NT2/D1 (cell line): ENCODE results near the gene KCNJ10.

Experiments used
- DNase-seq: peaks from one replicate; pipeline ENCODE4 v3.0.0-alpha.2; 2011; ENCODE audit warnings: low read depth, low spot score
- H3K27me3 ChIP-seq: 2 replicates; pipeline ENCODE4 v1.6.0; 2011; ENCODE audit warnings: mild to moderate bottlenecking; ENCODE audit not compliant: insufficient read length, insufficient read depth
- H3K36me3 ChIP-seq: 2 replicates; pipeline ENCODE4 v1.6.1; 2011; ENCODE audit warnings: mild to moderate bottlenecking, low read length, mixed read lengths; ENCODE audit not compliant: insufficient read depth, insufficient read length
- H3K4me1 ChIP-seq: 2 replicates; pipeline ENCODE4 v1.5.1; 2011; ENCODE audit not compliant: insufficient read depth, insufficient read length
- H3K4me3 ChIP-seq: 2 replicates; pipeline ENCODE4 v1.5.1; 2011; ENCODE audit warnings: low read depth; ENCODE audit not compliant: insufficient read length
- H3K9ac ChIP-seq: 2 replicates; pipeline ENCODE4 v1.6.0; 2011; ENCODE audit warnings: low read depth; ENCODE audit not compliant: insufficient read length
- H3K9me3 ChIP-seq: 2 replicates; pipeline ENCODE4 v1.5.1; 2011; ENCODE audit warnings: mild to moderate bottlenecking, low read length; ENCODE audit not compliant: insufficient read depth
- SUZ12 ChIP-seq: IDR thresholded peaks from 2 replicates; pipeline ENCODE4 v1.6.1; 2011; ENCODE audit not compliant: insufficient read length, insufficient read depth; ENCODE audit errors: extremely low read depth
- YY1 ChIP-seq: IDR thresholded peaks from 2 replicates; pipeline ENCODE4 v1.6.1; 2011; ENCODE audit not compliant: insufficient read length, insufficient read depth
- ZNF274 ChIP-seq: IDR thresholded peaks from 2 replicates; pipeline ENCODE4 v1.6.1; 2011; ENCODE audit warnings: mild to moderate bottlenecking, low read depth, low read length

Gene KCNJ10

DNA sequence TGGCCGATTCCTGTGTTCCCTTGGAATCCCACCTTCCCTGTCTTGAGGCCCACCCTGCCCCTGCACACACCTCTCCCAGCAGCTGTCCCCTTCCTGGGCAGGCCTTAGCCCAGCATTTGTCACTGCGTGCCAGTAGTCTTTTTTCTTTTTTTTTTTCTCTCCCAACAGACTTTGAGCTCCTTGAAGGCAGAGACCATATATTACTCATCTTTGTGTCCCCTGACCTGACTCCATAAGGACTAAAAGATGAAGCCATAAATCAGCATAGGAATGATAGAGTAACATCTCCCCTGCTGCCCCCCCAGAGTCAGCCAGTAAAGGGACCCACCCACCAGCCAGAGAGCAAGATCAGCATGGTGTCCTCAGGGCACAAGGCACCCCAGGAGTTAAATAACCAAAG, 65.5 kb downstream of the KCNJ10 start:
- H3K36me3 ChIP-seq: no peaks in the 10 kb centered on the region
- no peaks in the 10 kb centered on the region for H3K4me1 ChIP-seq
- no peak overlapping the region for H3K4me3 ChIP-seq
- H3K27me3 ChIP-seq: no peaks in the 10 kb centered on the region
- DNase-seq: no peak
- H3K9me3 ChIP-seq: no peaks in the 10 kb centered on the region
- TF ChIP-seq YY1: no peak
- no peak for TF ChIP-seq ZNF274
- no peak for TF ChIP-seq SUZ12
- H3K9ac ChIP-seq: no peak overlapping the region

GRCh38 chr1:160004001-160004400, 66.0 kb downstream of the KCNJ10 start:
- no peak overlapping the region for H3K4me3 ChIP-seq
- H3K9ac ChIP-seq: no peak overlapping the region
- H3K9me3 ChIP-seq: no peaks in the 10 kb centered on the region
- no peak for DNase-seq
- no peaks in the 10 kb centered on the region for H3K27me3 ChIP-seq
- H3K36me3 ChIP-seq: no peaks in the 10 kb centered on the region
- no peaks in the 10 kb centered on the region for H3K4me1 ChIP-seq
- no peak for TF ChIP-seq ZNF274

GRCh38 chr1:160001440-160001839, 68.5 kb downstream of the KCNJ10 start:
- no peaks in the 10 kb centered on the region for H3K36me3 ChIP-seq
- TF ChIP-seq YY1 (no peak), ZNF274 (no peak), SUZ12 (no peak)
- no peaks in the 10 kb centered on the region for H3K27me3 ChIP-seq
- no peak for DNase-seq
- no peak overlapping the region for H3K9ac ChIP-seq
- no peak overlapping the region for H3K4me3 ChIP-seq
- H3K4me1 ChIP-seq: no peaks in the 10 kb centered on the region
- no peaks in the 10 kb centered on the region for H3K9me3 ChIP-seq

GRCh38 chr1:159999204-159999603, 70.8 kb downstream of the KCNJ10 start:
- Histone ChIP-seq H3K9ac (no peak overlapping the region), H3K27me3 (no peaks in the 10 kb centered on the region), H3K4me1 (no peaks in the 10 kb centered on the region), H3K9me3 (no peaks in the 10 kb centered on the region), H3K4me3 (no peak overlapping the region), H3K36me3 (no peaks in the 10 kb centered on the region)
- TF ChIP-seq YY1 (no peak), SUZ12 (no peak), ZNF274 (no peak)
- DNase-seq: no peak

GRCh38 chr1:159996653-159997052, 73.3 kb downstream of the KCNJ10 start:
- Histone ChIP-seq H3K36me3 (no peaks in the 10 kb centered on the region), H3K27me3 (no peaks in the 10 kb centered on the region), H3K4me1 (no peaks in the 10 kb centered on the region), H3K4me3 (no peak overlapping the region), H3K9me3 (no peaks in the 10 kb centered on the region), H3K9ac (no peak overlapping the region)
- DNase-seq: no peak
- TF ChIP-seq SUZ12: no peak
- no peak for TF ChIP-seq ZNF274
- TF ChIP-seq YY1: no peak

GRCh38 chr1:159994896-159995295, 75.1 kb downstream of the KCNJ10 start:
- no peak overlapping the region for H3K9ac ChIP-seq
- H3K4me1 ChIP-seq: no peaks in the 10 kb centered on the region
- no peak overlapping the region for H3K4me3 ChIP-seq
- TF ChIP-seq ZNF274 (no peak), YY1 (no peak), SUZ12 (no peak)
- no peaks in the 10 kb centered on the region for H3K36me3 ChIP-seq
- H3K27me3 ChIP-seq: no peaks in the 10 kb centered on the region
- H3K9me3 ChIP-seq: no peaks in the 10 kb centered on the region
- no peak for DNase-seq

DNA sequence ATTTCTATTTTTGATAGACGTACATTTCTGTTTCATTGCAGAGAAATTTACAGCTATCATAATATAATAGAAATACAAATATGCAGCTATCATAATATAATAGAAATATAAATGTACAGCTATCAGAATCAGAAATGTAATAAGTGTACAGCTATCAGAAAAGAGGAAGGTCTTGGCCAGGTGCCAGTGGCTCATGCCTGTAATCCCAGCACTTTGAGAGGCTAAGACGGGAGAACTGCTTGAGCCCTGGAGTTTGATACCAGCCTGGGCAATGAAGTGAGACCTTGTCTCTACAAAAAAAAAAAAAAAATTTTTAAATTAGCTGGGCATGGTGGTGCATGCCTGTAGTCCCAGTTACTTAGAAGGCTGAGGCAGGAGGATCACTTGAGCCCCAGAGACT, 76.0 kb downstream of the KCNJ10 start:
- H3K9ac ChIP-seq: no peak overlapping the region
- no peaks in the 10 kb centered on the region for H3K36me3 ChIP-seq
- no peak overlapping the region for H3K4me3 ChIP-seq
- DNase-seq: no peak
- H3K4me1 ChIP-seq: no peaks in the 10 kb centered on the region
- H3K9me3 ChIP-seq: no peaks in the 10 kb centered on the region
- H3K27me3 ChIP-seq: no peaks in the 10 kb centered on the region
- TF ChIP-seq SUZ12 (no peak), ZNF274 (no peak), YY1 (no peak)

GRCh38 chr1:159992161-159992560, 77.8 kb downstream of the KCNJ10 start:
- H3K4me1 ChIP-seq: no peaks in the 10 kb centered on the region
- H3K27me3 ChIP-seq: no peaks in the 10 kb centered on the region
- no peak overlapping the region for H3K4me3 ChIP-seq
- TF ChIP-seq SUZ12 (no peak), ZNF274 (no peak), YY1 (no peak)
- no peaks in the 10 kb centered on the region for H3K9me3 ChIP-seq
- no peak for DNase-seq
- H3K36me3 ChIP-seq: no peaks in the 10 kb centered on the region
- H3K9ac ChIP-seq: no peak overlapping the region
